ENCODE measurements around the gene LMF1.

Gene LMF1

DNA sequence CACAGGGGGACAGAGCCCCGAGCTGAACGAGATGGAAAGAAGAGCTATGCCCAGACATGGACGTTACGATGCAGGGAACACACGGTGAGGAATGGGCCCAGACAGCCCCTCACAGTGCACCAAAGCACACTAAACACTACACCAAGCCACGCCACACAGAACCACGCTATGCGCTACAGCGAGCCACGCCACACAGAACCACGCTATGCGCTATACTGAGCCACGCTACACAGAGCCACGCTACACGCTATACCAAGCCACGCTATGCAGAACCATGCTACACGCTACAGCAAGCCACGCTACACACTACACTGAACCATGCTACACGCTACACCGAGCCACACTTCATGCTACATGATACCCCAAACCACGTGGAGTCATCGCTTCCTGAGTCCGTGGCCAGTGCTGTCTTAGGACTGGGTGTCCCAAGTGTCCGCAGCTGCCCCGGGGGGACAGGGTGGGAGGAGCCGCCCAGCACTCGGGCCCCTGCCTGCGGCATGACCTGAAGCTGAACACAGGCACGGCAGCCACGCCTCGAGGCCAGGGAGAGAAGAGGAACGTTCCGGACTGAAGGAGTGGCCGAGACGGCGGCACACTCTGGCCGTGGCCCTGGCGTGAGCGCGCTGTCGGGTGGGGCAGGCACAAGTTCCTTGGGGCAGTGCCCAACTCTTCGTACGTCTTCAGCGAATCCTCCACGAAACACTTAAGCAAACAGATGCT, 61.3 kb downstream of the LMF1 start:
- H3K4me1 ChIP-seq (ENCODE audit: insufficient read depth, low read length) = no peaks in the 10 kb centered on the region
- H3K27me3 ChIP-seq (ENCODE audit: insufficient read depth, low read length) = no peaks in the 10 kb centered on the region
- no peak overlapping the region for H3K27ac ChIP-seq (ENCODE audit: low read depth, low read length)
- no peaks in the 10 kb centered on the region for H3K36me3 ChIP-seq (ENCODE audit: insufficient read depth, low read length)
- H3K9ac ChIP-seq (ENCODE audit: low read depth, low read length) = no peak overlapping the region
- no peak overlapping the region for H3K4me3 ChIP-seq (ENCODE audit: low read length)
- WGBS = 96% methylated on average over 45 of the region's 45 CpGs
- 0 out of 2 replicates have a peak, but pooled peaks cover 3% of the 10 kb centered on the region for H3K9me3 ChIP-seq (ENCODE audit: insufficient read depth, low read depth, low read length)

- no peak overlapping the region for H3K4me3 ChIP-seq (ENCODE audit: low read length)
- H3K27me3 ChIP-seq (ENCODE audit: insufficient read depth, low read length) = no peaks in the 10 kb centered on the region
- WGBS = 90% methylated on average over 15 of the region's 15 CpGs
These were observed 62.1 kb downstream of the LMF1 start for GRCh38 chr16:908526-909155.

DNA sequence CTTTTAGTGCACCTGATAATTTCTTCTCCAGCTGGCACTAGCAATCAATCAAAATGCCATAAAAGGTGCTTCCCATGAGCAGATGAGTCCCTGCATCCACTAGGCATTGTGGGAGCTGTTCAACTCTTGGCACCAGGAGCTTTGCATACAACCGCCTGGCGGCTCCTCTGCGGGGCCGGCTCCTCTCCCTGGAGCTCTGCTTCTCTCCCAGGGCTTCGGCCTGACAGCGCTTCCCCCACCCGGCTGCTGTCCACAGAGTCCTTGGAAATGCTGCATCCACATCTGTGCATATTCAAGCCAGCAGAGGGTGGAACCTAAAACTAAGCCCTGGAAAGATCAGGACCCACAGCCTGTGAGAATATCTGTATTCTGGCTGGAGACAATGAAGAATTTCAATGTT, 62.9 kb downstream of the LMF1 start:
- H3K9me3 ChIP-seq (ENCODE audit: insufficient read depth, low read depth, low read length) = 0 out of 2 replicates have a peak, but pooled peaks cover 3% of the 10 kb centered on the region
- 95% methylated on average over 7 of the region's 7 CpGs for WGBS
- no peaks in the 10 kb centered on the region for H3K36me3 ChIP-seq (ENCODE audit: insufficient read depth, low read length)
- no peak overlapping the region for H3K4me3 ChIP-seq (ENCODE audit: low read length)
- no peaks in the 10 kb centered on the region for H3K4me1 ChIP-seq (ENCODE audit: insufficient read depth, low read length)
- no peak overlapping the region for H3K27ac ChIP-seq (ENCODE audit: low read depth, low read length)
- no peaks in the 10 kb centered on the region for H3K27me3 ChIP-seq (ENCODE audit: insufficient read depth, low read length)
- no peak overlapping the region for H3K9ac ChIP-seq (ENCODE audit: low read depth, low read length)

More at GRCh38 chr16:908526-909155, 62.1 kb downstream of the LMF1 start:
- Histone ChIP-seq H3K4me1 (ENCODE audit: insufficient read depth, low read length) (no peaks in the 10 kb centered on the region), H3K27ac (ENCODE audit: low read depth, low read length) (no peak overlapping the region), H3K9ac (ENCODE audit: low read depth, low read length) (no peak overlapping the region), H3K36me3 (ENCODE audit: insufficient read depth, low read length) (no peaks in the 10 kb centered on the region), H3K9me3 (ENCODE audit: insufficient read depth, low read depth, low read length) (0 out of 2 replicates have a peak, but pooled peaks cover 3% of the 10 kb centered on the region)

GRCh38 chr16:907361-907760, 63.4 kb downstream of the LMF1 start:
- Histone ChIP-seq H3K36me3 (ENCODE audit: insufficient read depth, low read length) (no peaks in the 10 kb centered on the region), H3K4me1 (ENCODE audit: insufficient read depth, low read length) (no peaks in the 10 kb centered on the region), H3K9ac (ENCODE audit: low read depth, low read length) (no peak overlapping the region), H3K27ac (ENCODE audit: low read depth, low read length) (no peak overlapping the region), H3K9me3 (ENCODE audit: insufficient read depth, low read depth, low read length) (0 out of 2 replicates have a peak, but pooled peaks cover 3% of the 10 kb centered on the region), H3K27me3 (ENCODE audit: insufficient read depth, low read length) (no peaks in the 10 kb centered on the region), H3K4me3 (ENCODE audit: low read length) (no peak overlapping the region)
- 88% methylated on average over 15 of the region's 15 CpGs for WGBS

GRCh38 chr16:906296-906695, 64.5 kb downstream of the LMF1 start:
- Histone ChIP-seq H3K9me3 (ENCODE audit: insufficient read depth, low read depth, low read length) (0 out of 2 replicates have a peak, but pooled peaks cover 3% of the 10 kb centered on the region), H3K4me1 (ENCODE audit: insufficient read depth, low read length) (no peaks in the 10 kb centered on the region), H3K4me3 (ENCODE audit: low read length) (no peak overlapping the region), H3K27ac (ENCODE audit: low read depth, low read length) (no peak overlapping the region), H3K9ac (ENCODE audit: low read depth, low read length) (no peak overlapping the region), H3K27me3 (ENCODE audit: insufficient read depth, low read length) (no peaks in the 10 kb centered on the region), H3K36me3 (ENCODE audit: insufficient read depth, low read length) (no peaks in the 10 kb centered on the region)
- 94% methylated on average over 12 of the region's 12 CpGs for WGBS

DNA sequence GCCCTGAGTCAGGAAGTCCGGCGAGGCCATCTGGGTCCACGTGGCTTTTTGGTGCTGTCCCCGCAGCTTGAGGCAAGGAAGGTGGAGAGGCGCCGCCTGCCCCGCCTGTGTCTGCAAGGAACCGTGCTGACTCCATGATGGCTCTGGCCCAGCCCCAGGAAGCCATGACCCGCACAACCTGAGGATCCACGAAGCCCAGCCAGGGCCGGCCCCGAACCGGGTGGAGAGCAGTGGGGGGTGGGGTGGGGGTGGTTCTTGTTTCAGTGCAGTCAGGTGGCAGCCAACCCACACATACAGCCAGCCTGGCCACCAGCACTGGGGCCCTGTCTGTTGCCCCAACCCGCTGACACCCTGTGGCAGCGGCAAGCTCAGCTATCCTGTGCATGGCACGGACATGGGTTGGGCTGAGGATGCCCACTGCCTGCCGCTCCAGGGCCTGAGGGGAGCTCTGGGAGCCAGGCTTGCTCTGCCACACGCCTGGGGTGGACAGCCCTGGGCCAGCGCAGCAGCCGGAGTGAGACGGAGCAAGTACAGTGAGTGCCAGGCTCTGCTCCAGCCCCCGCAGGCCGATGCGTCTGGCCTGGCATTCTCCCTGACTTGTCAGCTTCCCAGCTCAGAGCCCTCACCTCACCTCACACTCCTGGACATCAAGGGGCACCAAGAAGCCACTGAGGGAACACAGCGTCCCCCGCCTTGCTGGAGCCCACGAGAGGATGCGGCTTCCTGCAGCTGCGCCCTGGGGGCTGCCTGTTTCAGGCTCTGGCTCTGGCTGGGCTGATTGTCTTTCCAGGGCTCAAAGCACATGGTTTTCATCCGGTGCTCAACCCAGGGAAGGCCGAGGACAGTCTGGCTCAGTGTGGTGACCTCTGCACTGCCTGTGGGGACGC, 68.8 kb downstream of the LMF1 start:
- H3K27ac ChIP-seq (ENCODE audit: low read depth, low read length) = no peak overlapping the region

DNA sequence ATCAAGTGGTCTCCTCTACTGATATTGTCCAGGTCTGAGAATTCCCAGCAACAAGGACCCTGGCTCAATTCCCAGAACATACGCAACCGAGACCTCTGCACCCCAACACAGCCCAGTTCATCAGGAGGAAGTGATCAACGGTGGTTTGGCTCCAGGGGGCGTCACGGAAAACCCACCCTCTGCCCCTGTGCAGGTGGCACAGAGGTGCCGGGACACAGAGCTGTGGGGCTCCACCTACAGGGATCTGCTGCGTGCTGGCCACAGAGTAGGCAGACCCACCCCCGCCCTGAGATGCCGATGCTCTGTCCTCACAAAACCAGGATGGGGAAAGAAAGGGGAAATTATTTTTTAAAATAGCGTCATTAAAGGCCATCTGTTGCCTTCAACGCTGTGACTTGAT, 69.6 kb downstream of the LMF1 start:
- no peak overlapping the region for H3K9ac ChIP-seq (ENCODE audit: low read depth, low read length)
- H3K27ac ChIP-seq (ENCODE audit: low read depth, low read length) = no peak overlapping the region
- H3K4me1 ChIP-seq (ENCODE audit: insufficient read depth, low read length) = no peaks in the 10 kb centered on the region
- 0 out of 2 replicates have a peak, but pooled peaks cover 3% of the 10 kb centered on the region for H3K9me3 ChIP-seq (ENCODE audit: insufficient read depth, low read depth, low read length)
- 81% methylated on average over 11 of the region's 11 CpGs for WGBS
- no peaks in the 10 kb centered on the region for H3K27me3 ChIP-seq (ENCODE audit: insufficient read depth, low read length)
- no peaks in the 10 kb centered on the region for H3K36me3 ChIP-seq (ENCODE audit: insufficient read depth, low read length)
- H3K4me3 ChIP-seq (ENCODE audit: low read length) = no peak overlapping the region

More for the DNA sequence above, 68.8 kb downstream of the LMF1 start:
- no peaks in the 10 kb centered on the region for H3K4me1 ChIP-seq (ENCODE audit: insufficient read depth, low read length)
- H3K27me3 ChIP-seq (ENCODE audit: insufficient read depth, low read length) = no peaks in the 10 kb centered on the region
- H3K9me3 ChIP-seq (ENCODE audit: insufficient read depth, low read depth, low read length) = 0 out of 2 replicates have a peak, but pooled peaks cover 3% of the 10 kb centered on the region
- H3K4me3 ChIP-seq (ENCODE audit: low read length) = no peak overlapping the region
- no peaks in the 10 kb centered on the region for H3K36me3 ChIP-seq (ENCODE audit: insufficient read depth, low read length)
- 91% methylated on average over 30 of the region's 32 CpGs for WGBS
- H3K9ac ChIP-seq (ENCODE audit: low read depth, low read length) = no peak overlapping the region

DNA sequence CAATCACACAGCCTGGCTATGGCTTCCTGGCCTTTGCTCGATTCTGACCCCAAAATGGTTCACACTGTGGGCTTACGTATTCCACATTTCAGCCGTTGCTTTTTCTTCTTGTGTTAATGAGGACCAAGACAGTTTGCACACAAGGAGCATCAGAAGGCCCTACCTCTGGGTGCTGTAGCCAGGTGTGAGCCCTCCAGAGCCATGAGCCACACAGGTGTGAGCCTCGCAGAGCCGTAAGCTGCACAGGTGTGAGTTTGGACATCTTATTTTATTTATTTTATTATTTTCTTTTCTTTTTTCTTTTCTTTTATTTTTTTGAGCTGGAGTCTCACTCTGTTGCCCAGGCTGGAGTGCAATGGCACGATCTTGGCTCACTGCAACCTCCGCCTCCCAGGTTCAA, 70.6 kb downstream of the LMF1 start:
- H3K36me3 ChIP-seq (ENCODE audit: insufficient read depth, low read length) = no peaks in the 10 kb centered on the region
- no peak overlapping the region for H3K4me3 ChIP-seq (ENCODE audit: low read length)
- H3K27ac ChIP-seq (ENCODE audit: low read depth, low read length) = no peak overlapping the region
- H3K4me1 ChIP-seq (ENCODE audit: insufficient read depth, low read length) = no peaks in the 10 kb centered on the region
- no peaks in the 10 kb centered on the region for H3K27me3 ChIP-seq (ENCODE audit: insufficient read depth, low read length)
- WGBS = 96% methylated on average over 6 of the region's 7 CpGs
- no peaks in the 10 kb centered on the region for H3K9me3 ChIP-seq (ENCODE audit: insufficient read depth, low read depth, low read length)
- no peak overlapping the region for H3K9ac ChIP-seq (ENCODE audit: low read depth, low read length)

- Histone ChIP-seq H3K9ac (ENCODE audit: low read depth, low read length) (no peak overlapping the region), H3K27me3 (ENCODE audit: insufficient read depth, low read length) (no peaks in the 10 kb centered on the region), H3K9me3 (ENCODE audit: insufficient read depth, low read depth, low read length) (no peaks in the 10 kb centered on the region), H3K4me1 (ENCODE audit: insufficient read depth, low read length) (no peaks in the 10 kb centered on the region), H3K36me3 (ENCODE audit: insufficient read depth, low read length) (no peaks in the 10 kb centered on the region), H3K4me3 (ENCODE audit: low read length) (no peak overlapping the region), H3K27ac (ENCODE audit: low read depth, low read length) (no peak overlapping the region)
- WGBS = 95% methylated on average over 24 of the region's 24 CpGs
These were observed 71.1 kb downstream of the LMF1 start for GRCh38 chr16:899683-900060.

- H3K27ac ChIP-seq (ENCODE audit: low read depth, low read length) = no peak overlapping the region
- no peaks in the 10 kb centered on the region for H3K4me1 ChIP-seq (ENCODE audit: insufficient read depth, low read length)
- no peak overlapping the region for H3K9ac ChIP-seq (ENCODE audit: low read depth, low read length)
- H3K27me3 ChIP-seq (ENCODE audit: insufficient read depth, low read length) = no peaks in the 10 kb centered on the region
- no peaks in the 10 kb centered on the region for H3K36me3 ChIP-seq (ENCODE audit: insufficient read depth, low read length)
- no peaks in the 10 kb centered on the region for H3K9me3 ChIP-seq (ENCODE audit: insufficient read depth, low read depth, low read length)
- WGBS = 94% methylated on average over 39 of the region's 39 CpGs
- no peak overlapping the region for H3K4me3 ChIP-seq (ENCODE audit: low read length)
These were observed 71.8 kb downstream of the LMF1 start for GRCh38 chr16:898761-899682.

Data from HUES64 (cell line).